GM12878 (cell line): ENCODE results near the gene DMD. TPM values are rescaled to one million over a fixed set of nuclear protein-coding genes. Genes with fewer than 3 reads are reported as not detected.

ENCODE experiments used
- E2F8 ChIP-seq: fragments of 450-650 bp; IDR thresholded peaks from 2 replicates; pipeline ENCODE4 v1.6.1; 2018; ENCODE audit warnings: mild to moderate bottlenecking, low read depth, moderate library complexity; ENCODE audit not compliant: partially characterized antibody
- GATAD2B ChIP-seq: fragments of 450-650 bp; conservative IDR thresholded peaks from 2 replicates; pipeline ENCODE4 v1.6.1; 2017; ENCODE audit warnings: low read depth, mild to moderate bottlenecking, moderate library complexity
- RB1 ChIP-seq: fragments of 450-650 bp; formaldehyde crosslinking; IDR thresholded peaks from 2 replicates; pipeline ENCODE4 v1.6.1; 2017; ENCODE audit warnings: mild to moderate bottlenecking, borderline replicate concordance
- RCOR1 ChIP-seq: conservative IDR thresholded peaks from 2 replicates; pipeline ENCODE4 v1.6.1; 2012; ENCODE audit warnings: low read depth, low read length, improper control_type of control experiment
- REST ChIP-seq: IDR thresholded peaks from 2 replicates; pipeline ENCODE4 v1.6.1; 2012; ENCODE audit warnings: mild to moderate bottlenecking, low read depth, low read length
- polyA plus RNA-seq, 11 experiments: library from polyadenylated mRNA; depleted of rRNA in 4 of 11; unstranded in 6 of 11; stranded (reverse) in 5 of 11; fragments of >200 nt; fragmentation: Nextera tagmentation in 4 of 11; fragmentation: Illumina TruSeq in 1 of 11; extraction: Ambion mirVana in 4 of 11; extraction: Trizol in 1 of 11; gene quantifications; 1 replicate in 1 of 11; 2 replicates in 10 of 11; pipeline versions ENCODE4 v1.2.1 to v1.2.3, GENCODE V29; 2011 to 2016; ENCODE audit warnings: inconsistent platforms in 2 of 11, missing spikeins in 2 of 11, low read depth in 1 of 11
- total RNA-seq, 4 experiments: library from RNA; depleted of rRNA in 3 of 4; stranded (reverse); fragments of >200 nt in 3 of 4; fragmentation: Illumina TruSeq in 1 of 4; extraction: Trizol in 1 of 4; gene quantifications; 2 replicates each; pipeline versions ENCODE4 v1.2.1 to v1.2.3, GENCODE V29; 2013 to 2021

The DMD gene
- total and polyA plus RNA-seq, 10 of the 15 experiments (the other 5 are each of a cell fraction or from before 2014, with no cell fraction given) = 1.4 to 24.3 (median 4.3) TPM

GRCh38 chrX:31255310-31256033, 1955.9 kb downstream of the DMD start (continued):
- no peak for TF ChIP-seq REST
- no peak for TF ChIP-seq RB1
- no peak for TF ChIP-seq RCOR1
- no peak for TF ChIP-seq GATAD2B
- no peak for TF ChIP-seq E2F8
- TF ChIP-seq, all 136 proteins: peak for 0
